ENCODE measurements around the gene NUDT4.

DNA sequence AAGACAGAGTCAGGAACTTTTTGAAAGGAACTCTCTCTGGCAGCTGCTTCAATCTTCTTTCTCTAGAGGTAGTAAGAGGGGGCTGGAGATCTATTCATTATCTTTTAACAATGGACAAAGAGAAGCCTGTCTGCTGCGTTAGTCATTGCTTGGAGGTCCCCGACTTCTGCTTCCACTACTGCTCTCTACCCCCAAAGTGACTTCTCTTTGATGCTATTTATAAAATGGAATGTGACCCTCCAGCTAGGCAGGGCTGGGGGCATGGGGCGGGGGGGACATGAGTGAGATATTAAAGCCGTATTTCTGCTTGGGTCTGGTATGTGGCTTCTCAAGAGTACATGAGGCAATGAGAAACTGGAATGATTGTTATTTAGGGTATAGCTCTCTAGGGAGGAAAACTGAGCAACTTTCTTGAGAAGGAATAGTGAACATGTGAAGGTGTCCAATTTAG, 41.4 kb upstream of the NUDT4 start:
- TF ChIP-seq, protein P1, sequence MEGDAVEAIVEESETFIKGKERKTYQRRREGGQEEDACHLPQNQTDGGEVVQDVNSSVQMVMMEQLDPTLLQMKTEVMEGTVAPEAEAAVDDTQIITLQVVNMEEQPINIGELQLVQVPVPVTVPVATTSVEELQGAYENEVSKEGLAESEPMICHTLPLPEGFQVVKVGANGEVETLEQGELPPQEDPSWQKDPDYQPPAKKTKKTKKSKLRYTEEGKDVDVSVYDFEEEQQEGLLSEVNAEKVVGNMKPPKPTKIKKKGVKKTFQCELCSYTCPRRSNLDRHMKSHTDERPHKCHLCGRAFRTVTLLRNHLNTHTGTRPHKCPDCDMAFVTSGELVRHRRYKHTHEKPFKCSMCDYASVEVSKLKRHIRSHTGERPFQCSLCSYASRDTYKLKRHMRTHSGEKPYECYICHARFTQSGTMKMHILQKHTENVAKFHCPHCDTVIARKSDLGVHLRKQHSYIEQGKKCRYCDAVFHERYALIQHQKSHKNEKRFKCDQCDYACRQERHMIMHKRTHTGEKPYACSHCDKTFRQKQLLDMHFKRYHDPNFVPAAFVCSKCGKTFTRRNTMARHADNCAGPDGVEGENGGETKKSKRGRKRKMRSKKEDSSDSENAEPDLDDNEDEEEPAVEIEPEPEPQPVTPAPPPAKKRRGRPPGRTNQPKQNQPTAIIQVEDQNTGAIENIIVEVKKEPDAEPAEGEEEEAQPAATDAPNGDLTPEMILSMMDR (IDR thresholded peaks at IDR 0.05), result no peak
- no peak for TF ChIP-seq POLR2A (IDR thresholded peaks at IDR 0.05)

Data from Peyer's patch (tissue), 4 donors.